Measurements from ENCODE around the gene EXD3.
"Not testable (repeated sequence)": the region's sequence is repeated elsewhere in the genome, so short reads cannot be mapped to it uniquely, and the experiment has no call there.

The EXD3 gene

GRCh38 chr9:137390553-137391410 is 32.2 kb downstream of the EXD3 start:
- no peak overlapping the region for H3K27ac Mint-ChIP-seq
- H3K27me3 Mint-ChIP-seq, result no peaks in the 10 kb centered on the region
- peaks cover 2% of the 10 kb centered on the region for H3K36me3 Mint-ChIP-seq
- no peaks in the 10 kb centered on the region for H3K9me3 Mint-ChIP-seq (ENCODE audit: low read depth)
- H3K4me3 Mint-ChIP-seq, result no peak overlapping the region
- H3K4me1 Mint-ChIP-seq (ENCODE audit: low read depth), result peaks cover 8% of the 10 kb centered on the region

- H3K9me3 Mint-ChIP-seq (ENCODE audit: low read depth), result no peaks in the 10 kb centered on the region
- H3K27me3 Mint-ChIP-seq, result no peaks in the 10 kb centered on the region
- H3K4me1 Mint-ChIP-seq (ENCODE audit: low read depth), result peaks cover 10% of the 10 kb centered on the region
- H3K27ac Mint-ChIP-seq, result no peak overlapping the region
- peaks cover 2% of the 10 kb centered on the region for H3K36me3 Mint-ChIP-seq
- H3K4me3 Mint-ChIP-seq, result no peak overlapping the region
Measured at GRCh38 chr9:137389428-137389746, 33.6 kb downstream of the EXD3 start.

- no peaks in the 10 kb centered on the region for H3K27me3 Mint-ChIP-seq
- peaks cover 10% of the 10 kb centered on the region for H3K4me1 Mint-ChIP-seq (ENCODE audit: low read depth)
- no peaks in the 10 kb centered on the region for H3K9me3 Mint-ChIP-seq (ENCODE audit: low read depth)
- peaks cover 2% of the 10 kb centered on the region for H3K36me3 Mint-ChIP-seq
- H3K4me3 Mint-ChIP-seq, result no peak overlapping the region
- no peak overlapping the region for H3K27ac Mint-ChIP-seq
Measured at GRCh38 chr9:137388589-137389427, 34.2 kb downstream of the EXD3 start.

- Mint-ChIP-seq H3K36me3 (peaks cover 2% of the 10 kb centered on the region), H3K4me3 (no peak overlapping the region), H3K9me3 (ENCODE audit: low read depth) (no peaks in the 10 kb centered on the region), H3K27me3 (no peaks in the 10 kb centered on the region), H3K4me1 (ENCODE audit: low read depth) (peaks cover 10% of the 10 kb centered on the region), H3K27ac (peak overlapping the region; percentile 84)
Measured at GRCh38 chr9:137387891-137388560, 34.9 kb downstream of the EXD3 start.

GRCh38 chr9:137387114-137387890 is 35.7 kb downstream of the EXD3 start:
- H3K4me1 Mint-ChIP-seq (ENCODE audit: low read depth), result peaks cover 10% of the 10 kb centered on the region
- no peaks in the 10 kb centered on the region for H3K9me3 Mint-ChIP-seq (ENCODE audit: low read depth)
- H3K4me3 Mint-ChIP-seq, result peak overlapping the region; percentile 44
- H3K27me3 Mint-ChIP-seq, result no peaks in the 10 kb centered on the region
- H3K27ac Mint-ChIP-seq, result peak overlapping the region; percentile 87
- peaks cover 2% of the 10 kb centered on the region for H3K36me3 Mint-ChIP-seq

GRCh38 chr9:137386507-137387113 is 36.4 kb downstream of the EXD3 start:
- not testable (repeated sequence) for H3K9me3 Mint-ChIP-seq (ENCODE audit: low read depth); H3K4me3 Mint-ChIP-seq; H3K36me3 Mint-ChIP-seq; H3K27me3 Mint-ChIP-seq; H3K4me1 Mint-ChIP-seq (ENCODE audit: low read depth)
- peak overlapping the region; percentile 87 for H3K27ac Mint-ChIP-seq

GRCh38 chr9:137385061-137385655 is 37.8 kb downstream of the EXD3 start:
- Mint-ChIP-seq H3K4me3 (no peak overlapping the region), H3K9me3 (ENCODE audit: low read depth) (no peaks in the 10 kb centered on the region), H3K27me3 (no peaks in the 10 kb centered on the region), H3K4me1 (ENCODE audit: low read depth) (peaks cover 10% of the 10 kb centered on the region), H3K36me3 (no peaks in the 10 kb centered on the region), H3K27ac (no peak overlapping the region)

GRCh38 chr9:137383784-137384756 is 38.9 kb downstream of the EXD3 start:
- peaks cover 10% of the 10 kb centered on the region for H3K4me1 Mint-ChIP-seq (ENCODE audit: low read depth)
- H3K4me3 Mint-ChIP-seq, result no peak overlapping the region
- H3K9me3 Mint-ChIP-seq (ENCODE audit: low read depth), result no peaks in the 10 kb centered on the region
- no peak overlapping the region for H3K27ac Mint-ChIP-seq
- H3K36me3 Mint-ChIP-seq, result no peaks in the 10 kb centered on the region
- no peaks in the 10 kb centered on the region for H3K27me3 Mint-ChIP-seq

- Mint-ChIP-seq H3K9me3 (ENCODE audit: low read depth) (no peaks in the 10 kb centered on the region), H3K36me3 (no peaks in the 10 kb centered on the region), H3K27me3 (no peaks in the 10 kb centered on the region), H3K27ac (no peak overlapping the region), H3K4me3 (no peak overlapping the region), H3K4me1 (ENCODE audit: low read depth) (peaks cover 10% of the 10 kb centered on the region)
Measured at GRCh38 chr9:137383081-137383783, 39.7 kb downstream of the EXD3 start.

- no peak overlapping the region for H3K27ac Mint-ChIP-seq
- no peaks in the 10 kb centered on the region for H3K27me3 Mint-ChIP-seq
- H3K4me3 Mint-ChIP-seq, result no peak overlapping the region
- no peaks in the 10 kb centered on the region for H3K36me3 Mint-ChIP-seq
- H3K4me1 Mint-ChIP-seq (ENCODE audit: low read depth), result peaks cover 10% of the 10 kb centered on the region
- no peaks in the 10 kb centered on the region for H3K9me3 Mint-ChIP-seq (ENCODE audit: low read depth)
Measured at GRCh38 chr9:137382444-137383080, 40.4 kb downstream of the EXD3 start.

- Mint-ChIP-seq H3K4me1 (ENCODE audit: low read depth) (peaks cover 5% of the 10 kb centered on the region), H3K9me3 (ENCODE audit: low read depth) (no peaks in the 10 kb centered on the region), H3K27ac (no peak overlapping the region), H3K4me3 (no peak overlapping the region), H3K27me3 (no peaks in the 10 kb centered on the region), H3K36me3 (no peaks in the 10 kb centered on the region)
Measured at GRCh38 chr9:137381501-137382443, 41.2 kb downstream of the EXD3 start.
